Measurements from ENCODE around the gene CFAP97D1.

DNA sequence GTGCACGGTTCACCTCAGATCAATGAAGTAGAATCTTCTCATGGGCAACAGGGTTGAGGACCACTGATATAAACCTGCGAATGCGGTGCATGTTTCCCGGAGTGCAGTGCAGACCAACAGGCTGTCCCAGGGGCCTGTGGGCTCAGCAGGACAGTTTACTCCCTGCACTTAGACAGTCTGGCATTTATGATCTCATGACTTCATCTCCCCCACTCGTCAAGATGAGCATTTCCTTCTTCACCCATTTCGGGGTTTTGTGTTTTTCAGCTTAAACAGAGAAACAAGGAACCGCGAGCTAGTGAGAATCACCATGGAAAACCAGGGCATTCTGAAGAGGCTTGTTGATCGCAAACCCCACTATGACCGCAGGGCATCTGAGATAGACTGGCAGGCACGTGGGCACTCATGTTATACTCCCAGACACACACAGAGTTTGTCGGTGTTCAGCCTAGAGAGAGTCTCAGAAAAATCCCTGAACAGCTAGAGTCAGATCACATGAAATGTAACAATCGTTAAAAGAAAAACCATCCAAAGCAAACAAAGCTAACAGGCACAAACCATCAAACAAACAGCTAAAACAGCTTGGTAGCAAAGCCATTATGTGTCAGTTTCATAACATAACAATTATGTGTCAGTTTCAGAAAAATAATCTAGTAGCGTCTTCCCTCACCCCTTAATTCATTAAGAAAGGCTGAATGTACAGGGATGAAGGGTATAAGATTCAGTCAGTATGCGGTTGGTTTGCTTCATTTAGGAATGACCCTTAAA is 2.9 kb downstream of the CFAP97D1 start:
- TF ChIP-seq, protein P1, sequence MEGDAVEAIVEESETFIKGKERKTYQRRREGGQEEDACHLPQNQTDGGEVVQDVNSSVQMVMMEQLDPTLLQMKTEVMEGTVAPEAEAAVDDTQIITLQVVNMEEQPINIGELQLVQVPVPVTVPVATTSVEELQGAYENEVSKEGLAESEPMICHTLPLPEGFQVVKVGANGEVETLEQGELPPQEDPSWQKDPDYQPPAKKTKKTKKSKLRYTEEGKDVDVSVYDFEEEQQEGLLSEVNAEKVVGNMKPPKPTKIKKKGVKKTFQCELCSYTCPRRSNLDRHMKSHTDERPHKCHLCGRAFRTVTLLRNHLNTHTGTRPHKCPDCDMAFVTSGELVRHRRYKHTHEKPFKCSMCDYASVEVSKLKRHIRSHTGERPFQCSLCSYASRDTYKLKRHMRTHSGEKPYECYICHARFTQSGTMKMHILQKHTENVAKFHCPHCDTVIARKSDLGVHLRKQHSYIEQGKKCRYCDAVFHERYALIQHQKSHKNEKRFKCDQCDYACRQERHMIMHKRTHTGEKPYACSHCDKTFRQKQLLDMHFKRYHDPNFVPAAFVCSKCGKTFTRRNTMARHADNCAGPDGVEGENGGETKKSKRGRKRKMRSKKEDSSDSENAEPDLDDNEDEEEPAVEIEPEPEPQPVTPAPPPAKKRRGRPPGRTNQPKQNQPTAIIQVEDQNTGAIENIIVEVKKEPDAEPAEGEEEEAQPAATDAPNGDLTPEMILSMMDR (IDR thresholded peaks at IDR 0.05), result no peak
- TF ChIP-seq POLR2AphosphoS5 (IDR thresholded peaks at IDR 0.05) (no peak), POLR2A (IDR thresholded peaks at IDR 0.05) (no peak), EP300 (IDR thresholded peaks at IDR 0.05; ENCODE audit: low read depth) (no peak)

All from transverse colon (tissue), 4 donors.